ENCODE data around the gene PRAMEF33. TPM values are rescaled to one million over a fixed set of nuclear protein-coding genes. Genes with fewer than 3 reads are reported as not detected.
"Not testable (repeated sequence)": the region's sequence is repeated elsewhere in the genome, so short reads cannot be mapped to it uniquely, and the experiment has no call there.

The PRAMEF33 gene, protein sequence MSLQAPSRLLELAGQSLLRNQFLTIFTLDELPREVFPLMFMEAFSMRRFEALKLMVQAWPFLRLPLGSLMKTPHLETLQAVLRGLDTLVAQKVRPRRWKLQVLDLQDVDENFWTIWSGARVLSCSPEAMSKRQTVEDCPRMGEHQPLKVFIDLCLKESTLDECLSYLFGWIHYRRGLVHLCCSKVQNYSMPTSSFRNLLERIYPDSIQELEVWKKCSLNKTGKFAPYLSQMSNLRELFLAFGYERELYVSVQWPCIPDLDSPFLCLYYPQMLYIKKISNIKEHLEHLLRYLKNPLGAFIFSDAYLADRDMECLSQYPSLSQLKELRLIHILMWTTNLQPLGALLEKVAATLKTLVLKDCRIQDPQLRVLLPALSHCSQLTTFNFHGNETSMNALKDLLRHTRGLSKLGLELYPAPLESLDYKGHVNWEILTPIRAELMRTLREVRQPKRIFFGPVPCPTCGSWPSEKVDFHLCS
- total RNA-seq: 0.25 TPM

DNA sequence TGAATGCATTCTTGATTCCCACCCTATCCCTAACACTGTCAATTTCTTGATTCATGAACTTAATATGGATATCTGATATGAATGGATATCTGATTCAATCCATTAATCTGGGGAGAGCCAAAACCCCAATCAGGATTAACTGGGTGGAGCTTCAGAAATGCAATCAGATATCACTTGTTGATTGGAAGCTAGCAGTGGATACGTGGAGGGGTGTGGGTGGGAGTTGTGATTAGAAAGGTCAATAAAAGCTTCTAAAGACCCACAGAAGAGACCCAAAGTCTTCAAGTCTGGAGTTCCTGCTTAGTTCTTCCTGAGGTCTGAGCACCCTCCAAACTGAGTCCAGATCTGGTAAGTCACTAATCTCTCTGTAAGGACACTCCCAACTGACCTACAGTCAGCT lies at the start of gene PRAMEF33:
Gene PRAMEF33, plus strand, starts transcription at position 301 of the 400 bp plus-strand sequence. CDS start 2,416 bp downstream, outside the sequence.
- DNase-seq (ENCODE audit: low spot score); ATAC-seq: not testable (repeated sequence)

GRCh38 chr1:13253898-13254297 lies 49.4 kb upstream of the PRAMEF33 start, which contains the start of gene PRAMEF5:
TSS of gene PRAMEF5 (plus strand) at chr1:13254198. CDS start at chr1:13259269, 5,071 bp downstream.
- DNase-seq (ENCODE audit: low spot score); ATAC-seq: not testable (repeated sequence)

DNA sequence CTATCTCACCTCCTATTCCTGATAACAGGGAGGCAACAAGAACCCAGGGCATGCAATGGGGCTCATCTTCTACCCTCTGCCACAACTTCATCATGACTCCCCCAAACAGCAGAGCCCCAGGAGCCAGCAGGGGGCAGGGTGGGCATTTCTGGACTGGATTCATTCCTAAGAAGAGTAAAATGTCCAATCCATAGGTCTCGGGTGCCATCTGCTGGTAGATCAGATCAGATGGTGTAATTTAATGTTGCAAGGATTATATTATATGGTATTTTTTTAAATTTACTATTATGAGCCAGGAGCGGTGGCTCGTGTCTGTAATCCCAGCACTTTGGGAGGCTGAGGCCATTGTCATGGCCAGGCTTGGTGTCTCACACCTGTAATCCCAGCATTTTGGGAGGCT lies 38.2 kb upstream of the PRAMEF33 start:
- DNase-seq (ENCODE audit: low spot score): not testable (repeated sequence)
- peak; percentile 38 for ATAC-seq

DNA sequence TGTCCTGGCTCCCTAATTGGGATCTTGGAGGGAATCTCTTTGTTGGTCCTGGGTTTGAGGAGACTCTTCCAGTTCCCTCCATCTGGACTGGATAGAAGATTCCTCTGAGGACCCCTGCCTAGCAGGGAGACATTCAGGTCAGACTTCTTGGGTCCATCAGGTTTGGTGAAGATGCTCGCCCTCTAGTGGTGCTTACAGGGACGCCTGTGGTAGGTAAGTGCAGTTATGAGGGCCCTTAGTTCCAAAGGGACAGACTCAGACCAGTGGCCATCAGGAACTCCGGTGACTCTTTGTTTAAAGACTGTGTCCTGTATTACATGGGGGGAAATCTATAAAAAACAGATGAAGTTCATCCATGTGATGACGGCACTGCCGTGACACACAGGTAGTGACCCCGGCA lies 26.3 kb upstream of the PRAMEF33 start:
- DNase-seq (ENCODE audit: low spot score): not testable (repeated sequence)
- ATAC-seq: peak; percentile 89

DNA sequence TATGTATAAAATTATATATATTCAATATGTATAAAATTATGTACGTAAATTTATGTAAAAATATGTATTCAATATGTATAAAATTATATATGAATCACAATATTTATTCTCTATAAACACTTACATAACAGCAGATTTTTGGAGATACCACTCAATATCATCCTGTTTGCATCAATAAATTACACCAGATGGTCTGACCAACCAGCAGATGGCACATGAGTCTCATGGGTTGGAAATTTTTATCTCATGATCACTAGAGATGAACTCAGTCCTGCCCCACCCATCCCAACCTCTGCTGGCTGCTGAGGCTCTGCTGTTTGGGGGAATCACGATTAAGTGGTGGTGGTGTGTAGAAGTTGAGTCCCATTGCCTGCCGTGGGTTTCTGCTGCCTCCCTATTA lies 23.7 kb upstream of the PRAMEF33 start:
- ATAC-seq: peak; percentile 85
- not testable (repeated sequence) for DNase-seq (ENCODE audit: low spot score)

DNA sequence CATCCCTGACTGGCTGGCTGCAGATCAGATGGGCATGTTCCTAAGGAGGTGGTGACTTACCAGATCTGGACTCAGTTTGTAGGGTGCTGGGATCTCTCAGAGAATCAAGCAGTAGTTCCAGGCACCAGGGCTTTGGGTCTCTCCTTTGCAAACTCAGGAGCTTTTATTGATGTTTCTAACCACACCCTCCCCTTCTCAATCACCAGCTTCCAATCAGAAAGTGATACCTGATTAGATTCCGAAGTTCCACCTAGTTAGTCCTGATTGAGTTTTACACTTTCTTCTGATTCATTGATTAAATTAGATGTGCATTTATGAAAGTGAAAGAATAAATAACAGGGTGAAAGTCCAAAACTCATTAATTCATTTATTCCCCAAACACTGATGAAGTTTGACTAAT lies 18.3 kb upstream of the PRAMEF33 start, which contains the start of gene PRAMEF8:
Gene PRAMEF8, minus strand, starts transcription at position 101 of the 400 bp plus-strand sequence. CDS start 1,046 bp downstream, outside the sequence.
- DNase-seq (ENCODE audit: low spot score); ATAC-seq: not testable (repeated sequence)

GRCh38 chr1:13289030-13289429 lies 14.3 kb upstream of the PRAMEF33 start:
- not testable (repeated sequence) for ATAC-seq; DNase-seq (ENCODE audit: low spot score)

DNA sequence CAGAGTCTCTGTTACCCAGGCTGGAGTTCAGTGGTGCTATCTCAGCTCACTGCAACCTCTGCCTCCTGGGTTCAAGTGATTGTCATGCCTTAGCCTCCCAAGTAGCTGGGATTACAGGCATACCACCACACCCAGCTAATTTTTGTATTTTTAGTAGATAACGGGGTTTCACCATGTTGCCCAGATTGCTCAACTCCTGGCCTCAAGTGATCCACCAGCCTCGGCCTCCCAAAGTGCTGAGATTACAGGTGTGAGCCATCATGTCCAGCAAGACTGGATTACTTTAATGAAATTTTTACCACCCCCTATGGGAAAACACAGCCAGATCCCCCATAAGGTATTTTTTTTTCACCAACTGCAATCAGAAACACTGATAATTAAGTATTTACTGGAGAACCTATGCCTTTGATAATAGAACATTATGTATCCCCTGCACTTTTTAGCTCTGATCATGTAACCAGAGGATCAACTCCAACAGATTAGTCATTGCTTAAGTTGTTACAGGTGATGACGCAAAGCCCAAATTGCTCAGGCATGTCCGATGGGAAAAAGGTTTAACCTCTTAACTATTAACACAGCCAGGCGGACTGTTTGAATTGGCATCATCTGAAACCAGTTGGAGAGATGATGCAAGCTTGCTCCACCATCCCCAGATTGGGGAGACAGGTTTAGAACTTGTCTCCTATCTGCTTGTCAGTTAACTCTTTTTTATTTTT lies 6.0 kb upstream of the PRAMEF33 start:
- peak; percentile 89 for ATAC-seq
- not testable (repeated sequence) for DNase-seq (ENCODE audit: low spot score)

- ATAC-seq; DNase-seq (ENCODE audit: low spot score): not testable (repeated sequence)
Observed at GRCh38 chr1:13298699-13299098, 4.6 kb upstream of the PRAMEF33 start.

DNA sequence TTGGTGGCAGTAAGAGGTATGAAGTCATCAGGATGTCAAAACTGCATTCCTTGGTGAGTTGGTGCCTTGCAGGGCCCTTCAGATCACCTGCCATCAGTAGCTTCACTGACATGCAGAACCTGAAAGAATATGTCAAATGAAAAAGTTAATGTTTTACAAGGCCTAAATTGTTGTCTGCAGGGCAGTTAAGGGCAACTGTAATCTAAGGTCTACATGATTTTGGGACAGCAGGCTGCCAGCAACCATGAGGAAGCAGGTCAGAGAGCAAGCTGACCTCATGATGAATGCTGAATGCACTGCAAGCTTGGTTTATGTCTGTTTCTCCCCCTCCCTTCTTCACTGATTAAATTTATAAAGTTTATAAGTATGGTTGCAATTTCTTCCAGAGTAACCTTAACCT lies 1.1 kb upstream of the PRAMEF33 start:
- not testable (repeated sequence) for DNase-seq (ENCODE audit: low spot score)
- ATAC-seq: peak; percentile 67

DNA sequence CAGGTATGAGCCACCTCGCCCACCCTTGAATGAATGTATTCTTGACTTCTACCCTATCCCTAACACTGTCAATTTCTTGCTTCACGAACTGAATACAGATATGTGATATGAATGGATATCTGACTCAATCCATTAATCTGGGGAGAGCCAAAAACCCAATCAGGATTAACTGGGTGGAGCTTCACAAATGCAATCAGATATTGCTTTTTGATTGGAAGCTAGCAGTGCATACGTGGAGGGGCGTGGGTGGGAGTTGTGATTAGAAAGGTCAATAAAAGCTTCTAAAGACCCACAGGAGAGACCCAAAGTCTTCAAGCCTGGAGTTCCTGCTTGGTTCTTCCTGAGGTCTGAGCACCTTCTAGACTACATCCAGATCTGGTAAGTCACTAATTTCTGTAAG lies 11.9 kb downstream of the PRAMEF33 start, which contains the start of gene PRAMEF15:
Gene PRAMEF15, plus strand, starts transcription at position 301 of the 400 bp plus-strand sequence. CDS start 2,827 bp downstream, outside the sequence.
- DNase-seq (ENCODE audit: low spot score); ATAC-seq: not testable (repeated sequence)

DNA sequence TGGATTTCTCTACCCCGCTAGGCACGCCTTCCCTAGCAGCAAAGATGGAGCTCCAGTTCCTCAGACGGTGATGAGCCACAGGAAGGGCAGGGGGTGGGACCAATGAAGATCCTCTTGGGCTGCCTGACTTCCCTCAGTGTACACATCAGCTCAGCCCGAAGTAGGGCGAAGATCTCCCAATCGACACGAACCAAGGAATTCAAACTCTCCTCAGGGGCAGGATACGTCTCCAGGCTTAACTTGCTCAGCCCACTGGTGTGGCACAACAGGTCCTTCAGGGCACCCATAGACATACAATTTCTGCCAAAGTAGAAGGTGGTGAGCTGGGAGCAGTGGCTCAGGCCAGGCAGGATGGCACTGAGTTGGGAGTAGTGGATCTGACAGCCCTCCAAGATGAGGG lies 39.2 kb downstream of the PRAMEF33 start:
- ATAC-seq; DNase-seq (ENCODE audit: low spot score): not testable (repeated sequence)

DNA sequence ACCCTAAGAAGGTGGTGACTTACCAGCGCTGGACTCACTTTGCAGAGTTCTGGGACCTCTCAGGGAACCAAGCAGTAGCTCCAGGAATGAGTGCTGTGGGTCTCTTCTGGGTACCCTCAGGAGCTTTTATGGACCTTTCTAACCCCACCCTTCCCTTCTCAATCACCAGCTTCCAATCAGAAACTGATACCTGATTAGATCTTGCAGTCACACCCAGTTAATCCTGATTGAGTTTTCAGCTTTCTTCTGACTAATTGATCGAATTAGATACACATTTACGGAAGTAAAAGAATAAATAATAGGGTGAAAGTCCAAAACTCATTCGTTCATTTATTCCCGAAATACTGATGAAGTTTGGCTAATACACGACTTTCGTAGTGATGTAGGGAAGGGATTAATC lies 43.7 kb downstream of the PRAMEF33 start, which contains the start of gene PRAMEF14:
Gene PRAMEF14, minus strand, starts transcription at position 101 of the 400 bp plus-strand sequence. CDS start 1,820 bp downstream, outside the sequence.
- not testable (repeated sequence) for ATAC-seq; DNase-seq (ENCODE audit: low spot score)

- not testable (repeated sequence) for ATAC-seq; DNase-seq (ENCODE audit: low spot score)
Observed at GRCh38 chr1:13353476-13353875, 50.1 kb downstream of the PRAMEF33 start.

GRCh38 chr1:13354475-13354874 lies 51.1 kb downstream of the PRAMEF33 start:
- ATAC-seq: peak; percentile 79
- not testable (repeated sequence) for DNase-seq (ENCODE audit: low spot score)

DNA sequence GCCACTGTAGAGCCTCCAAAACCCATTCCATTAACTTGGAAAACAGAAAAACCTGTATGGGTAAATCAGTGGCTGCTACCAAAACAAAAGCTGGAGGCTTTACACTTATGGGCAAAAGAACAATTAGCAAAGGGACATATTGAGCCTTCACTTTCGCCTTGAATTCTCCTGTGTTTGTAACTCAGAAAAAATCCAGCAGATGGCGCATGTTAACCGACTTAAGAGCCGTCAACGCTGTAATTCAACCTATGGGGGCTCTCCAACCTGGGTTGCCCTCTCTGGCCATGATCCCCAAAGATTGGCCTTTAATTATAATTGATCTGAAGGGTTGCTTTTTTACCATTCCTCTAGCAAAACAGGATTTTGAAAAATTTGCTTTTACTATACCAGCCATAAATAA lies 53.4 kb downstream of the PRAMEF33 start:
- ATAC-seq: peak; percentile 68
- not testable (repeated sequence) for DNase-seq (ENCODE audit: low spot score)

Other genes with a start within 250 kb of the PRAMEF33 start
- not detected for gene PRAMEF27, start 247.0 kb upstream of the PRAMEF33 start, total RNA-seq
- gene HNRNPCL3, start 242.8 kb upstream of the PRAMEF33 start, total RNA-seq: not detected
- gene PRAMEF25, start 232.8 kb upstream of the PRAMEF33 start, total RNA-seq: not detected
- gene HNRNPCL2, start 186.7 kb upstream of the PRAMEF33 start, total RNA-seq: not detected
- not detected for gene PRAMEF26, start 147.5 kb upstream of the PRAMEF33 start, total RNA-seq
- gene HNRNPCL4, start 137.9 kb upstream of the PRAMEF33 start, total RNA-seq: not detected
- not detected for gene PRAMEF9, start 131.7 kb upstream of the PRAMEF33 start, total RNA-seq
- not detected for gene PRAMEF13, start 102.1 kb upstream of the PRAMEF33 start, total RNA-seq
- not detected for gene PRAMEF18, start 77.4 kb upstream of the PRAMEF33 start, total RNA-seq
- gene PRAMEF5, start 49.3 kb upstream of the PRAMEF33 start, total RNA-seq: not detected
- gene PRAMEF8, start 18.4 kb upstream of the PRAMEF33 start, total RNA-seq: not detected
- gene PRAMEF15, start 12.0 kb downstream of the PRAMEF33 start, total RNA-seq: not detected
- not detected for gene PRAMEF14, start 43.6 kb downstream of the PRAMEF33 start, total RNA-seq
- not detected for gene PRAMEF19, start 68.4 kb downstream of the PRAMEF33 start, total RNA-seq
- gene PRAMEF17, start 86.1 kb downstream of the PRAMEF33 start, total RNA-seq: not detected
- gene PRAMEF20, start 106.9 kb downstream of the PRAMEF33 start, total RNA-seq: not detected
- not detected for gene LRRC38, start 210.5 kb downstream of the PRAMEF33 start, total RNA-seq

Data from left lobe of liver (tissue), 2 donors.